CD14-positive monocyte (primary cell): ENCODE results near the gene NUTM1. TPM values are rescaled to one million over a fixed set of nuclear protein-coding genes. Genes with fewer than 3 reads are reported as not detected.
"Not testable (repeated sequence)": the region's sequence is repeated elsewhere in the genome, so short reads cannot be mapped to it uniquely, and the experiment has no call there.

ENCODE experiments used
- DNase-seq, 3 donors: peaks; one replicate each; pipeline ENCODE4 v3.0.0-alpha.2; 2011 to 2022
- H2AFZ ChIP-seq: 2 replicates; pipeline ENCODE4 v1.6.0; 2012; ENCODE audit warnings: mild to moderate bottlenecking, low read depth, low read length, inconsistent platforms; ENCODE audit not compliant: insufficient read depth, poor library complexity, severe bottlenecking
- H3K27ac ChIP-seq, 2 donors: 1 replicate in 1 of 2; 2 replicates in 1 of 2; pipeline ENCODE4 v1.5.1; 2012 to 2013; ENCODE audit warnings: low read length in 2 of 2, control low read depth in 1 of 2, inconsistent platforms in 1 of 2, low read depth in 1 of 2, mild to moderate bottlenecking in 1 of 2
- H3K27me3 ChIP-seq, 2 donors: one replicate each; pipeline versions ENCODE4 v1.6.0 to v1.6.1; 2011 to 2013; ENCODE audit warnings: low read length in 2 of 2; ENCODE audit not compliant: control insufficient read depth in 2 of 2, insufficient read depth in 2 of 2
- H3K36me3 ChIP-seq, 2 donors: replicated peaks in 1 of 2; 1 replicate in 1 of 2; 2 replicates in 1 of 2; pipeline versions ENCODE4 v1.5.1 to v1.6.1; 2012 to 2013; ENCODE audit warnings: low read length in 2 of 2, control low read depth in 1 of 2, inconsistent platforms in 1 of 2, mild to moderate bottlenecking in 1 of 2; ENCODE audit not compliant: insufficient read depth in 2 of 2, control insufficient read depth in 1 of 2
- H3K4me1 ChIP-seq, 2 donors: 1 replicate in 1 of 2; 2 replicates in 1 of 2; pipeline versions ENCODE4 v1.5.1 to v1.6.1; 2012 to 2013; ENCODE audit warnings: low read length in 2 of 2, control low read depth in 1 of 2, inconsistent platforms in 1 of 2, mild to moderate bottlenecking in 1 of 2, moderate library complexity in 1 of 2; ENCODE audit not compliant: insufficient read depth in 2 of 2, control insufficient read depth in 1 of 2
- H3K4me2 ChIP-seq: replicated peaks from 2 replicates; pipeline ENCODE3; 2012; ENCODE audit warnings: low read length, moderate library complexity, mild to moderate bottlenecking; ENCODE audit not compliant: poor library complexity, severe bottlenecking; ENCODE audit errors: extremely low read depth
- H3K4me3 ChIP-seq, 3 experiments: fragments of 200-600 bp in 1 of 3; sonication (generic) in 1 of 3; replicated peaks in 1 of 3; 1 replicate in 2 of 3; 2 replicates in 1 of 3; pipeline ENCODE4 v1.5.1; 2011 to 2013; ENCODE audit warnings: low read length in 3 of 3, mild to moderate bottlenecking in 3 of 3, control low read depth in 2 of 3, low read depth in 2 of 3, inconsistent platforms in 1 of 3, moderate library complexity in 1 of 3
- H3K79me2 ChIP-seq: 2 replicates; pipeline ENCODE4 v1.6.0; 2012; ENCODE audit warnings: mild to moderate bottlenecking, control low read depth, inconsistent platforms, low read length, moderate library complexity; ENCODE audit not compliant: insufficient read depth
- H3K9ac ChIP-seq: 2 replicates; pipeline ENCODE4 v1.6.0; 2017; ENCODE audit warnings: low read length, mild to moderate bottlenecking; ENCODE audit not compliant: insufficient read depth, poor library complexity, severe bottlenecking
- H3K9me3 ChIP-seq, 2 donors: replicated peaks in 1 of 2; 1 replicate in 1 of 2; 2 replicates in 1 of 2; pipeline versions ENCODE4 v1.5.1 to v1.6.1; 2012 to 2013; ENCODE audit warnings: low read length in 2 of 2, control low read depth in 1 of 2; ENCODE audit not compliant: control insufficient read depth in 1 of 2, insufficient read depth in 1 of 2
- H4K20me1 ChIP-seq: 2 replicates; pipeline ENCODE4 v1.6.0; 2012; ENCODE audit warnings: mild to moderate bottlenecking, low read length, control low read depth, moderate library complexity; ENCODE audit not compliant: insufficient read depth
- H3K27ac Mint-ChIP-seq, 7 donors: one replicate each; pipeline ENCODE4 v1.8.0; 2020; ENCODE audit warnings: mild to moderate bottlenecking in 7 of 7, mixed read lengths in 7 of 7, moderate library complexity in 6 of 7, inconsistent platforms in 2 of 7
- H3K27me3 Mint-ChIP-seq, 3 donors: one replicate each; pipeline ENCODE4 v1.8.0; 2021 to 2022; ENCODE audit warnings: low read depth in 3 of 3, mild to moderate bottlenecking in 3 of 3, mixed read lengths in 3 of 3, moderate library complexity in 3 of 3, inconsistent platforms in 1 of 3
- H3K36me3 Mint-ChIP-seq, 2 donors: one replicate each; pipeline ENCODE4 v1.8.0; 2020; ENCODE audit warnings: mixed read lengths in 2 of 2, inconsistent platforms in 1 of 2, mild to moderate bottlenecking in 1 of 2
- H3K4me1 Mint-ChIP-seq: one replicate; pipeline ENCODE4 v1.8.0; 2020; ENCODE audit warnings: mild to moderate bottlenecking, mixed read lengths
- H3K4me3 Mint-ChIP-seq, 2 donors: one replicate each; pipeline ENCODE4 v1.8.0; 2020; ENCODE audit warnings: mild to moderate bottlenecking in 2 of 2, mixed read lengths in 2 of 2, moderate library complexity in 1 of 2
- H3K9me3 Mint-ChIP-seq, 7 donors: one replicate each; pipeline ENCODE4 v1.8.0; 2020 to 2022; ENCODE audit warnings: mixed read lengths in 7 of 7, mild to moderate bottlenecking in 6 of 7, moderate library complexity in 6 of 7, inconsistent platforms in 2 of 7
- WGBS: methylation state at CpG from one replicate; pipeline ENCODE4 v1.1.5; 2013; ENCODE audit warnings: missing lambda C conversion rate; ENCODE audit not compliant: insufficient coverage; 5-methylcytosine and 5-hydroxymethylcytosine counted together
- intact Hi-C, 2 donors: fragments of 100-400 bp; cut with micrococcal nuclease; formaldehyde crosslinking; loops; one replicate each; pipeline versions ENCODE4 v1.15.0 to v1.15.1; 2023
- polyA plus RNA-seq, 3 donors: library from polyadenylated mRNA; depleted of rRNA in 1 of 3; unstranded in 2 of 3; stranded (reverse) in 1 of 3; fragments of 300-500 nt in 2 of 3; fragments of >200 nt in 1 of 3; fragmentation: Illumina TruSeq in 2 of 3; gene quantifications; 1 replicate in 2 of 3; 2 replicates in 1 of 3; pipeline ENCODE4 v1.2.3, GENCODE V29; 2012 to 2021
- TF ChIP-seq, protein P1 (sequence below): fragments of 200-600 bp; IDR thresholded peaks from one replicate; pipeline ENCODE4 v1.8.0; 2022; ENCODE audit warnings: antibody characterized with exemption, mild to moderate bottlenecking

Gene NUTM1
- polyA plus RNA-seq, 3 donors: not detected

DNA sequence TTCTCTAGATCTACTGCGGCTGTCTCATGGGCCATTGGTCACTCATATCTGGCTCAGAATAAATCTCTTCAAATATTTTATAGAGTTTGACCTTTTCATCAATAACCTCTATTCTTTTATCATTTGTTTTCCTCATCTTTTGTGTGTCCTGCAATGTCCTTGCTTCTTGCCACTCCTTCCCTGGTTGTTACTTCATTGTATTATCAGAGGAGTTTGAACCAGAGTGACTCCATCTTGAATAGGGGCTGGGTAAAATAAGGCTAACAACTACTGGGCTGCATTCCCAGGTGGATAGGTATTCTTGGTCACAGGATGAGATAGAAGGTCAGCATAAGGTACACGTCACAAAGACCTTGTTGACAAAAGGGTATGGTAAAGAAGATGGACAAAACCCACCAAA, 33.7 kb downstream of the NUTM1 start:
- no peaks in the 10 kb centered on the region for H3K27me3 ChIP-seq
- H3K9ac ChIP-seq: no peak overlapping the region
- H3K4me3 ChIP-seq: no peak overlapping the region
- no peaks in the 10 kb centered on the region for H3K79me2 ChIP-seq
- Mint-ChIP-seq H3K36me3 (no peaks in the 10 kb centered on the region), H3K4me3 (no peak overlapping the region), H3K4me1 (no peaks in the 10 kb centered on the region), H3K27ac (no peak overlapping the region), H3K27me3 (peaks cover 0 to 7% (median 2%) of the 10 kb centered on the region in 3 donors), H3K9me3 (no peaks in the 10 kb centered on the region)
- no CpG with 5 or more reads among the region's 2 CpGs for WGBS
- TF ChIP-seq, protein P1, sequence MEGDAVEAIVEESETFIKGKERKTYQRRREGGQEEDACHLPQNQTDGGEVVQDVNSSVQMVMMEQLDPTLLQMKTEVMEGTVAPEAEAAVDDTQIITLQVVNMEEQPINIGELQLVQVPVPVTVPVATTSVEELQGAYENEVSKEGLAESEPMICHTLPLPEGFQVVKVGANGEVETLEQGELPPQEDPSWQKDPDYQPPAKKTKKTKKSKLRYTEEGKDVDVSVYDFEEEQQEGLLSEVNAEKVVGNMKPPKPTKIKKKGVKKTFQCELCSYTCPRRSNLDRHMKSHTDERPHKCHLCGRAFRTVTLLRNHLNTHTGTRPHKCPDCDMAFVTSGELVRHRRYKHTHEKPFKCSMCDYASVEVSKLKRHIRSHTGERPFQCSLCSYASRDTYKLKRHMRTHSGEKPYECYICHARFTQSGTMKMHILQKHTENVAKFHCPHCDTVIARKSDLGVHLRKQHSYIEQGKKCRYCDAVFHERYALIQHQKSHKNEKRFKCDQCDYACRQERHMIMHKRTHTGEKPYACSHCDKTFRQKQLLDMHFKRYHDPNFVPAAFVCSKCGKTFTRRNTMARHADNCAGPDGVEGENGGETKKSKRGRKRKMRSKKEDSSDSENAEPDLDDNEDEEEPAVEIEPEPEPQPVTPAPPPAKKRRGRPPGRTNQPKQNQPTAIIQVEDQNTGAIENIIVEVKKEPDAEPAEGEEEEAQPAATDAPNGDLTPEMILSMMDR: no peak
- H3K4me1 ChIP-seq: no peaks in the 10 kb centered on the region
- H4K20me1 ChIP-seq: no peaks in the 10 kb centered on the region
- no peaks in the 10 kb centered on the region for H3K9me3 ChIP-seq
- intact Hi-C loops: no loop called here
- no peak overlapping the region for H3K4me2 ChIP-seq
- no peak overlapping the region for H3K27ac ChIP-seq
- H2AFZ ChIP-seq: no peak overlapping the region
- no peaks in the 10 kb centered on the region for H3K36me3 ChIP-seq
- DNase-seq: no peak

DNA sequence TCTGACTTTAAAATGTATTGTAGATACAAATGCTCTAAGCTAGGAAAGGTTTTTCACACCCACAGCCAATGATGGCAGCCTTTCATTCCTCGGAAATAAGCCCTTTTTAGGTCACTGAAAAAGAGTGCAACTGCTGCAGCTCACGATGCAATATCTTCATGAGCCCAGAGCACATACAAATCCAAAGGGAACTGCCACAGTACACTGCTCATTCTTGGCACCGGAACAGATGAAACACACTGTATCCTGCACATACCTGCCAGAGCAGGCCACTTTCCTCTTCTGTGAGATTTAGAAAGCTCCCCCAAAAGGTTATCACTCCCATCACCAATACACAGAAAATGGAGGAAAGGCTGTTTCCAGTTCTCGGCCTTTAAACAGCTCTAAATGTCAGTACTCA, 37.4 kb downstream of the NUTM1 start:
- H3K79me2 ChIP-seq, H3K27me3 ChIP-seq, H3K4me2 ChIP-seq, H3K9me3 ChIP-seq, DNase-seq, H3K4me1 ChIP-seq, H3K9me3 Mint-ChIP-seq, H3K27ac Mint-ChIP-seq, H3K4me3 Mint-ChIP-seq, intact Hi-C loops, H3K27ac ChIP-seq, H3K4me1 Mint-ChIP-seq, H3K36me3 Mint-ChIP-seq, H3K27me3 Mint-ChIP-seq, H3K4me3 ChIP-seq, H4K20me1 ChIP-seq, H2AFZ ChIP-seq, H3K9ac ChIP-seq, H3K36me3 ChIP-seq: not testable (repeated sequence)
- 100% methylated on average over 2 of the region's 4 CpGs for WGBS

DNA sequence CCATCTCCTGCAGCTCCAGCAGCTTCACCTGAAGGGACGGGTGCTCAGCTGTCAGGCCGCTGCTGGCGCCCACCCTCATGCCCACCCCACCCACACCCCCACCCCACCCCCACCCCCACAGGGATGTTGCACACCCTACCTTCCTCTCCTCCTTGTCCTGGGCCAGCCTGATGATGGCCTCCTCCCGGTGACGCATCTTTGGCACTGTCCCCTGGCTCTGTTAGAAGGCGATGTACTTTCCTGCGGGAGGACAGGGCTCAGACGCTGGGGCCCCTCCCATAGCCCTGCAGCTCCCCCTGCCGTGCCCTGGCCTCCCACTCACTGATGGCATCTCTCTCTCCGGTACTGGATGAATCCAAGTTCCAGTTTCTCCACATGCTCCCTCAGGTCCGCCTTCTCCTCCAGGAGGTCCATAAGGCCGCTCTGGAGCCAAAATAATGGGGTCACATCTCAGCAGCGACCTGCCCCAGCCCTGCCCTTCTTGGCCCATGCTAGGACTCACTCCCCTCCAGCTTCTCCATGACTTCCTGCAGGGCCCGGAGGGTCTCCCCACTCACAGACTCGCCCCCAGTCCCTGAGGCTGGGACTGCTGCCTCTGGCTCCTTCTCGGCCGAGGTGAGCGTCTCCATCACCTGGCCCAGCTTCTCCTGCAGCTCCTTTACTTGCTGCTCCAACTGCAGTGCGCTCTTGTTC, 38.9 kb downstream of the NUTM1 start:
- H3K4me2 ChIP-seq, H3K27ac ChIP-seq, H3K4me3 ChIP-seq, H3K9ac ChIP-seq, H4K20me1 ChIP-seq, intact Hi-C loops, H3K4me1 Mint-ChIP-seq, H3K4me3 Mint-ChIP-seq, H3K79me2 ChIP-seq, H3K36me3 ChIP-seq, H3K4me1 ChIP-seq, H3K9me3 Mint-ChIP-seq, H3K27me3 ChIP-seq, H3K9me3 ChIP-seq, H2AFZ ChIP-seq, H3K36me3 Mint-ChIP-seq, DNase-seq, H3K27me3 Mint-ChIP-seq, H3K27ac Mint-ChIP-seq: not testable (repeated sequence)
- no CpG with 5 or more reads among the region's 19 CpGs for WGBS

DNA sequence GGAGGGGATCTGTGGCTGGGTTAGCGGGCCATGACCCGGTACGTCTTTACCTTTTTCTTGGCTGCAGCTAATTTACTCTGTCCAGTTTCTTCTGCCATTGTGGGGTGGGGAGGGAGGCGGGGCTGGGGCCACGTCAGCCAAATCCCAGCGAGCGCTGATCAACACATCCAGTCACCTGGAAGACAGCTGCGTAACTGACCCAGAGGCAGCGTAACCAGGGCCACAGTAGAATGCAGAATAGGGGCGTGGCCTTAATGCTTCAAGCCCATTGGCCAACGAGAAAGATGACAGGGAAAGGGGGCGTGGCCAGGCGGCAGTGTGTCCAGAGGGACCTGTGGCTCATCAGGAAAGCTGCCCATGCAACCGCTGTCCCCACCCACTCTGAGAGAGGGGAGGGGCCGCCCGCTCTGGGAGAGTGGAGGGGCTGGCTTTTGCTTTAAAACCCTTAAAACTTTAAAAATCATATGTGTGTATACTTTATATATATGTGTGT, 46.5 kb downstream of the NUTM1 start:
- H3K36me3 ChIP-seq, H3K9ac ChIP-seq, H3K9me3 Mint-ChIP-seq, H3K4me1 Mint-ChIP-seq, H3K36me3 Mint-ChIP-seq, H3K27ac ChIP-seq, H3K27me3 Mint-ChIP-seq, H3K4me3 ChIP-seq, H3K27ac Mint-ChIP-seq, H3K27me3 ChIP-seq, H3K4me3 Mint-ChIP-seq, H3K79me2 ChIP-seq, H4K20me1 ChIP-seq, H3K4me1 ChIP-seq, H3K4me2 ChIP-seq, H3K9me3 ChIP-seq, H2AFZ ChIP-seq, intact Hi-C loops, DNase-seq: not testable (repeated sequence)
- WGBS: no CpG with 5 or more reads among the region's 16 CpGs
